Cardiac fibroblast (primary cell): ENCODE data around the gene THSD7A.

Experiments
- DNase-seq, 2 donors: peaks; one replicate each; pipeline versions ENCODE4 v3.0.0 to v3.0.0-alpha.2; 2010; ENCODE audit warnings: low read depth in 2 of 2
- H3K4me3 ChIP-seq, 2 donors: replicated peaks in 1 of 2; 1 replicate in 1 of 2; 2 replicates in 1 of 2; pipeline ENCODE4 v1.5.1; 2011; ENCODE audit warnings: low read depth in 2 of 2, low read length in 2 of 2, mild to moderate bottlenecking in 2 of 2, moderate library complexity in 1 of 2
- TF ChIP-seq, protein P1 (sequence below): IDR thresholded peaks from one replicate; pipeline ENCODE4 v1.5.1; 2011; ENCODE audit warnings: low read depth, mild to moderate bottlenecking, low read length, inconsistent platforms

The THSD7A gene

DNA sequence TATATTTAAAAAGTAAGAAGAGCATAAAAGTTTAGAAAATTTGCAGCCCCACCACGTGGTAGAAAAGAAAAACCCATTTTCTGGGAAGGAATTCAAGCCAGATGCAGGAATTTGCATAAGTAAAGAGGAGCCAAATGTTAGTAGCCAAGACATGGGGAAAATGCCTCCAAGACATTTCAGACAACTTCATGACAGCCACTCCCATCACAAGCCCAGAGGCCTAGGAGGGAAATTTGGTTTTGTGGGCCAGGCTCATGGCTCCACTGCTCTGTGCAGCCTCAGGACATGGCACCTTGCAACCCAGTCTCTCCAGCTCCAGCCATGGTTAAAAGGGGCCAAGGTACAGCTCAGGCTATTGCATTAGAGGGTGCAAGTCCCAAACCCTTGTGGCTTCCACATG is 411.9 kb downstream of the THSD7A start:
- no peak for DNase-seq
- no peak overlapping the region for H3K4me3 ChIP-seq
- TF ChIP-seq, protein P1, sequence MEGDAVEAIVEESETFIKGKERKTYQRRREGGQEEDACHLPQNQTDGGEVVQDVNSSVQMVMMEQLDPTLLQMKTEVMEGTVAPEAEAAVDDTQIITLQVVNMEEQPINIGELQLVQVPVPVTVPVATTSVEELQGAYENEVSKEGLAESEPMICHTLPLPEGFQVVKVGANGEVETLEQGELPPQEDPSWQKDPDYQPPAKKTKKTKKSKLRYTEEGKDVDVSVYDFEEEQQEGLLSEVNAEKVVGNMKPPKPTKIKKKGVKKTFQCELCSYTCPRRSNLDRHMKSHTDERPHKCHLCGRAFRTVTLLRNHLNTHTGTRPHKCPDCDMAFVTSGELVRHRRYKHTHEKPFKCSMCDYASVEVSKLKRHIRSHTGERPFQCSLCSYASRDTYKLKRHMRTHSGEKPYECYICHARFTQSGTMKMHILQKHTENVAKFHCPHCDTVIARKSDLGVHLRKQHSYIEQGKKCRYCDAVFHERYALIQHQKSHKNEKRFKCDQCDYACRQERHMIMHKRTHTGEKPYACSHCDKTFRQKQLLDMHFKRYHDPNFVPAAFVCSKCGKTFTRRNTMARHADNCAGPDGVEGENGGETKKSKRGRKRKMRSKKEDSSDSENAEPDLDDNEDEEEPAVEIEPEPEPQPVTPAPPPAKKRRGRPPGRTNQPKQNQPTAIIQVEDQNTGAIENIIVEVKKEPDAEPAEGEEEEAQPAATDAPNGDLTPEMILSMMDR: no peak

DNA sequence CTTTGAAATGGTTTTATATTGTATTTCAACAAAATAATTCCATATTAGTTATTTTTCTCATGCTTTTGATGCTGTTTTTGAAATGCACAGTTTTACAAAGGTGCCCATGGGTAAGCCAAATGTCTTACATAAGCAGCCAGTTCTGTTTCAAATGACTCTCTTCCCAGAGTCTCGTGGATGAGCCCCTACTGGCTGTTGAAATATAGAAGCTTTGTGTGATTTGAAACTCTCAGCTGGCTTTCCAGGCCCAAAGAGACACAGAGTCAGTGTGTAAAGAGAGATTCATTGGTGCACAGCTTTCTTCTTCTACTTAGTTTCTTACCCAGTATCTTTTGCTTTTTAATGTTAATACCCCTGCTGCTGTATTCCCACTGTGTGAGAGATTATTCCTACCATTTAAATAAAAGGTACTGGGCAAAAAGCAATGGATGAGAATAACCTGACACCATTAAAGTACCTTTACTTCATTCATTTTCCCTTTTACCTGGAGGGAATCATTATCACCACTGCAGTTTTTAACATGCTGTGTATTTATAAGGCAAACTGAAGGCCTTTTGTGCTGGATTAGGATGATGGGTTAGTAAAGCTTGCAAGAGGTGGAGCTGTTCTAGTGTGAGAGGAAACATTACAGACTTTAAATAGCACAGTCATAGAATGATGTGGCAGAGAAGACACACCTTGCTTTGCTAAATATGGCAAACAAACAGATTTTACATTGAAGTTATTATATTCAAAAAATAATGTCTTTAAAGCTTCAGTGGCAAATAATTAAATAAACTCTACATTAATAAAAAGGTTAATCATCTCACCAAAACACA is 415.1 kb downstream of the THSD7A start:
- no peak overlapping the region for H3K4me3 ChIP-seq
- no peak for DNase-seq

DNA sequence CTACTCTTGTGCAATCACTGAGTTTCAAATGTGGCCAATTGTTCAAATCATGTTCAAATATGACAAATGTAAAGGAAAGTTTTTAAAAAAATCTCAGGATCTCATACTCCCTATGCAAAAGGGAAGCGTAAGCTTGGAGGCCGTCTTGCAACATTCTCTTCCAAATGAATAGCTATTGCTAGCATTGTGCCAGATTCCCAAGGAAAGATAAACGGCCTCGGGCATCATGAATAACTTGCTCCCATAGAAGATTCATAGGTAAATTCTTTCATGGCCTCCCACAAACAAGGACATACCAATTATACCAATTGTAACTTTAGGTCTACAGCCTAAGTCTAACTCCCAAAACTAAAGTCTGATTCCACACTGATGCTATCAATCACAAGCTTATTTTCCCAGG is 416.9 kb downstream of the THSD7A start:
- H3K4me3 ChIP-seq: no peak overlapping the region
- TF ChIP-seq, protein P1: no peak
- no peak for DNase-seq

More for the DNA sequence above, 415.1 kb downstream of the THSD7A start:
- TF ChIP-seq, protein P1: no peak

DNA sequence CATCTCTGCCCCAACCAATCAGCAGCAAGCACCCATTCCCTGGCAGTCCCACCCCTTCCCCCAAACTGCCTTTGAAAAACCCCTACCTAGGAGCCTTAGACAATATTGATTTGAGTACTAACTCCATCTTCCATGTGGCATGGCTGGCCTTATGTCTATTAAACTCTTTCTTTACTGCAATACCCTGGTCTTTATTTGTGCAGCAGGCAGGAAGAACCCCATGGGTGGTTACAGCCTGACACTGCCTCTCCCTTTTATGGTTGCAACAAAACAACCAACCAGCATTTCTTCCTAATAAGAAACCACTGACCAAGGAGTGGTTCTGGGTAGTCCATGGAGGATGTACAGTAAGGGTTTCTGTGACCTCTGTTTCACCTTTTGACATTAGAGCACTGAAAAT is 418.1 kb downstream of the THSD7A start:
- TF ChIP-seq, protein P1: no peak
- H3K4me3 ChIP-seq: no peak overlapping the region
- DNase-seq: no peak

DNA sequence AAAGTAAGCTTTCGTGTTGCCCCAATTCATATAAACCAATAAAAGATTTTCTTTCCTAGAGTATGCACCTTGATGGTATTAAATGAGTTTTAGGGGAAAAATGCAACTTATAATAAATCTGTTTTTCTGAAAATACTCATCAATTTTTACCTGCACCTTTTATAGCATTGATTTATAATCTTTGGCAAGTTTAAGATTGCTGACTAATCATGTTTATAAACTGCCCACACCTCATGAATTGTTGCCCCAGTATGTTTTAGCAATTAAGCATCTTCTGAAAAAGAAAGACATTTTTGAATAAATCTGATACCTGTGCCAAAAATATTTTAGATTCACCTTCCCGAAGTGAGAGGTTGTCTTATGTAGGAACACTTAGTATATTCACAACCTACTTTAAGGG is 420.0 kb downstream of the THSD7A start:
- TF ChIP-seq, protein P1: no peak
- no peak overlapping the region for H3K4me3 ChIP-seq
- DNase-seq: no peak

DNA sequence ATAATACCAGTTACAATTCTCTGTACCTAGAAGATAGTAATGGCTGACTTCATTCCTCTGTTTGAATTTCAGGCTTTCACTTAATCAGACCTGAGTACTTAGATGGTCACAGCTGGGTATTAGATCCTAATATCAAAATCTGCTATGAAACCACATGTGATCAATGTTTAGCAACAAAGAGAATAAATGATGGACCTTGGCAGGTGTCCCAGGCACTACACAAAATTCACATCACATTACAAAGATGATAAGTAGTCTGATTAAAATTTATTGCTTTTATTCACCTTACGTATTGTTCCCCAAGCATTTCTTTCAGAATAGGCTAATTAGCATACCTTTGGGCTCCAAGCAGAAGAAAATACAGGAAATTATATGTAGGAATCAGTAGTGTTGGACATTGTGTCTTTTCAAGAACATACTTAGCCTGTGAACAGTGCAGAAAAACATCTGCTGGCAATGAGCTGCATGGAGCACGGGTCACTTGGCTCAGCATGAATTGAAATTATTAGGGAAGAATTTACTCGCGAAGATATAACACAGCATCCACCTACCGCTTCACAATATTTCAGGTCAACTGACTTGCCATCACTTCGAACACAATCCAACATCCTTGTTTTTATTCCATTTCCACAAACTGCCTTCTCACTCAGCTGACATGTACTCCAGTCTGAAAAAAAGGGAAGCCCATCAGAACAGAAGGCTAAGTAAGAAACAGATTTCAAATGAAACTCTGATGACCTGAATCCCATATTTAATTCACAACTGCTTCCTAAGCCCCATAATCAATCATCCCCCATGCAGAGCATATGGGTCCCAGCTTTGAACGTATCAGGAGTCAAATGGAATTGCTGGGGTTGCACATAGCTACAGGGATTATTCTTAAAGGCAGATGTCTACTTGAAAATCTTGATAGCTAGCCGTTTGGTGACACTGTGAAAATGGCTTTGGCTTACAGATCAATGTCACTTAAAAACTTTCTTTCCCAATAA is 421.0 kb downstream of the THSD7A start:
- no peak overlapping the region for H3K4me3 ChIP-seq
- DNase-seq: no peak
- TF ChIP-seq, protein P1: no peak
